SJCRH30 (cell line): ENCODE results near the gene TSC2. TPM values are rescaled to one million over a fixed set of nuclear protein-coding genes. Genes with fewer than 3 reads are reported as not detected.

ENCODE experiments used
- DNase-seq, 2 experiments: peaks; one replicate each; pipeline ENCODE4 v3.0.0-alpha.2; 2015 to 2020
- H3K27ac ChIP-seq: fragments of 250-450 bp; sonication (Bioruptor Pico); 2 replicates; pipeline ENCODE4 v1.5.1; 2020; ENCODE audit warnings: mild to moderate bottlenecking, moderate library complexity
- H3K27me3 ChIP-seq: fragments of 250-450 bp; sonication (Bioruptor Pico); 2 replicates; pipeline ENCODE4 v1.5.1; 2020; ENCODE audit warnings: mild to moderate bottlenecking, moderate library complexity
- H3K36me3 ChIP-seq: fragments of 250-450 bp; sonication (Bioruptor Pico); 2 replicates; pipeline ENCODE4 v1.5.1; 2020; ENCODE audit warnings: mild to moderate bottlenecking, moderate library complexity
- H3K4me1 ChIP-seq: fragments of 250-450 bp; sonication (Bioruptor Pico); 2 replicates; pipeline ENCODE4 v1.5.1; 2020; ENCODE audit warnings: mild to moderate bottlenecking, moderate library complexity
- H3K4me3 ChIP-seq: fragments of 250-450 bp; sonication (Bioruptor Pico); 2 replicates; pipeline ENCODE4 v1.5.1; 2020; ENCODE audit warnings: mild to moderate bottlenecking, moderate library complexity
- H3K9me3 ChIP-seq: fragments of 250-450 bp; sonication (Bioruptor Pico); replicated peaks from 2 replicates; pipeline ENCODE4 v1.5.1; 2020; ENCODE audit warnings: mild to moderate bottlenecking, moderate library complexity
- total RNA-seq: library from RNA; depleted of rRNA; stranded (reverse); fragments of >200 nt; shearing (Covaris generic); gene quantifications from 2 replicates; pipeline ENCODE4 v1.2.3, GENCODE V29; 2014

TSC2 gene
- total RNA-seq, 1 experiment from 2014 or later = 37.1 TPM

DNA sequence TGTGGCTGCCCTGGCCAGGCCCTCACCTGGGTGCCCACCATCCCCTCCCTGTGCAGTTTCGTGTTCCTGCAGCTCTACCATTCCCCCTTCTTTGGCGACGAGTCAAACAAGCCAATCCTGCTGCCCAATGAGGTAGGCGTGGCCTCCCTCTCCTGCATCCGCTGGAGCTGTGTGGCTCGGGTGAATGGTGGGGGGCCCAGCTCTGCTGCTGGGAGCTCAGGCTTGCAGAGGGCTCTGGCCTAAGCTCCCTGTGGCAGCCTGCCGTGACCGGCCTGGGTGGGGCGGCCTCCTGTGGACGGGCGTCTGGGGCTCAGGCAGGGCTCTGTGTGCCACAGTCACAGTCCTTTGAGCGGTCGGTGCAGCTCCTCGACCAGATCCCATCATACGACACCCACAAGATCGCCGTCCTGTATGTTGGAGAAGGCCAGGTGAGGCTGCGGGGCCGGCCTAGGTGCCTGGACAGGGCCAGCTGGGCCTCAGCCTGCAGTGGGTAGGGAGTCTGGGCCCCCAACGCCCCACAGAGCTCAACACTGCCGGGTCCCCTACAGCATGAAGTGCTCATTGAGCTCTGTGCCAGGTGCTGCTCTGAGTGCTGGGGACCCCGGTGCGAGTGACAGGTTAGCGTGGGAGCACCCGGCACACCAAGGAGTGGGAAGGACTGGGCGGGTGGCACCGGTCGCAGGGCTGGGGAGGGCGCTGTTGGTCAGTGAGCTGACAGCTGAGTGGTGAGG, 37.3 kb downstream of the TSC2 start:
- no peak for DNase-seq
- Histone ChIP-seq H3K4me3 (no peak overlapping the region), H3K4me1 (no peaks in the 10 kb centered on the region), H3K27ac (no peak overlapping the region), H3K27me3 (no peaks in the 10 kb centered on the region), H3K9me3 (no peaks in the 10 kb centered on the region), H3K36me3 (peaks cover 18% of the 10 kb centered on the region)

DNA sequence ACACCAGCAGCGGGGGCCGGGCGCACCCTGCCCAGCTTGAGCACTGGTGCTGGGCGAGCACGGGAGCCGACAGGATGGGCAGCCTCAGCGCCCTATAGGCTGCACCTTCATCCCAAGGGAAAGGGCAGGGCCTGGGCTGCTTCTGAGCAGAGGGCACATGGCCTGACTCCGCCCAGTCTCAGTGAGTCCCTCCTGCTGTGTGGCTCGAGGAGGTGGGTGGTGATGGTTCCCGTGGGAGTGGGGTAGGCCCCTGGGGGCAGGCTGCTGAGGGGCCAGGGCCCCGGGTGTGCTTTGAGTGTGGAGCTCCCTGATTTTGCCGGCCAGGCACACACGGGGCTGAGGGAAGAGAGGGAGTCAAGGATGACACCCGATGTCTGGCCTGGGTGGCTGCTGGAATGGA, 37.9 kb downstream of the TSC2 start:
- peaks cover 24% of the 10 kb centered on the region for H3K36me3 ChIP-seq
- no peaks in the 10 kb centered on the region for H3K4me1 ChIP-seq
- no peak for DNase-seq
- H3K27ac ChIP-seq = no peak overlapping the region
- no peaks in the 10 kb centered on the region for H3K27me3 ChIP-seq
- no peaks in the 10 kb centered on the region for H3K9me3 ChIP-seq
- H3K4me3 ChIP-seq = no peak overlapping the region

DNA sequence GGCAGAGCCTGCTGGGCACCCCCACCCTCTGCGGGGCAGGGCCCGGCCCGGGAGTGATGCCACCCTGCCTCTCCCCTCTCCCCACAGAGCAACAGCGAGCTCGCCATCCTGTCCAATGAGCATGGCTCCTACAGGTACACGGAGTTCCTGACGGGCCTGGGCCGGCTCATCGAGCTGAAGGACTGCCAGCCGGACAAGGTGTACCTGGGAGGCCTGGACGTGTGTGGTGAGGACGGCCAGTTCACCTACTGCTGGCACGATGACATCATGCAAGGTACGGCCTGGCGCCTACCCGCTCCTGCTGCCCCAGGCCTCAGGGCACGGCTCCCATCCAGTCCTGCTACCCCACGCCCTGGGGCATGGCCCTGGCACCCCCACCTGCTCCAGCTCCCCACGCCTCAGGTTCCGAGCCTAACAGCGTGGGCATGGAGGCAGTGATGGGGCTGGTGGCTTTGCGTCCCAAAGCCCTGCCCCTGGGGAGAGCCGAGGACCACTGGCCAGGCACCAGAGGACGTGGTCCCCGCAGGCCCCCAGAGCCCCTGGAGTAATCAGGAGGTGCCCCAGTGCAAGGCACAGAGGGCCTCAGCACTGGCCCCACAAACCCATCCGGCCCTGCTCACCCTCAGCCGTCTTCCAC, 38.4 kb downstream of the TSC2 start:
- Histone ChIP-seq H3K27me3 (no peaks in the 10 kb centered on the region), H3K27ac (no peak overlapping the region), H3K4me3 (no peak overlapping the region), H3K4me1 (no peaks in the 10 kb centered on the region), H3K9me3 (no peaks in the 10 kb centered on the region), H3K36me3 (peaks cover 24% of the 10 kb centered on the region)
- no peak for DNase-seq

DNA sequence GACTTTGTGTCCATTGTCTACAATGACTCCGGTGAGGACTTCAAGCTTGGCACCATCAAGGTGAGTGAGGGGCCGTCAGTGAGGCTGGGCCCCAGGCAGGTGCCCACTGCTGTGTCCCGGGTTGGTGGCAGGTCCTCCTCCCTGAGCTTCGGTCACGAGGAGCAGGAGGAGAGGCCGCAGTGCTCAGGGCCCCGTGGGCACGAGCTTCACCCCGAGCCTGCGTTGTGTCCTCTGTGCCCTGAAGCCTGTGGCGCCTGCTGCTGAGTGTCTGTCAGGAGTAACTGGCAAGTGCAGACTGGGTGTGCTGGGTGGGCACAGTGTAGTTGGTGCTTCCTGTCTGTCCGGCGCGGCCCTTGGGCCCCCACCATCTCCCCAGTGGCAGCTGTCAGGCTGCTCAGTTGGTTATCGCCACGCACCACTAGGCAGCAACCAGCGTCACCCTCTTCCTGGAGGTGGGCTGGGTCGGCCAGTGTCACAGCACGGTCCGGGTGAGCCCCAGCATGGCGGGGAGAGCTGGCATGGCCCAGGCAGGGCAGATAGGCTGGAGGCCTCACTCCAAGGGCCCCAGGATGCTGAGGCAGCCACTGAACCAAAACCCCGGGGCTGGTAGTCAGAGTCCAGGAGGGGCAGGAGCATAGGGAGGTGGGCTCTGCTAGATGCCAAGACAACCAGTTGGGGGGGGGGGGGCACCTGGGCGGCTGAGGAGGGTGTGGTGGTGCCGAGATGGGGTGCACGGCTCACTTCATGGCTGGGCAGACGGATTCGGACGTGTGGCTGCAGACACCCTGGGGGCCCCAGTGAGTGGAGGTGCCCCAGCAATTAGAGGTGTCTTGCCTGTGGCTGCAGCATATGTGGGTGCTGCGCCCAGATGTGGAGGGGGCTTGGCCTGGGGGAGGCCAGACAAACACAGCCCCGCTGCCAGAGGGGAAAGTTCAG, 39.3 kb downstream of the TSC2 start:
- DNase-seq = no peak
- H3K36me3 ChIP-seq = peaks cover 28% of the 10 kb centered on the region
- no peaks in the 10 kb centered on the region for H3K4me1 ChIP-seq
- no peak overlapping the region for H3K4me3 ChIP-seq
- no peak overlapping the region for H3K27ac ChIP-seq
- H3K9me3 ChIP-seq = no peaks in the 10 kb centered on the region
- H3K27me3 ChIP-seq = no peaks in the 10 kb centered on the region

DNA sequence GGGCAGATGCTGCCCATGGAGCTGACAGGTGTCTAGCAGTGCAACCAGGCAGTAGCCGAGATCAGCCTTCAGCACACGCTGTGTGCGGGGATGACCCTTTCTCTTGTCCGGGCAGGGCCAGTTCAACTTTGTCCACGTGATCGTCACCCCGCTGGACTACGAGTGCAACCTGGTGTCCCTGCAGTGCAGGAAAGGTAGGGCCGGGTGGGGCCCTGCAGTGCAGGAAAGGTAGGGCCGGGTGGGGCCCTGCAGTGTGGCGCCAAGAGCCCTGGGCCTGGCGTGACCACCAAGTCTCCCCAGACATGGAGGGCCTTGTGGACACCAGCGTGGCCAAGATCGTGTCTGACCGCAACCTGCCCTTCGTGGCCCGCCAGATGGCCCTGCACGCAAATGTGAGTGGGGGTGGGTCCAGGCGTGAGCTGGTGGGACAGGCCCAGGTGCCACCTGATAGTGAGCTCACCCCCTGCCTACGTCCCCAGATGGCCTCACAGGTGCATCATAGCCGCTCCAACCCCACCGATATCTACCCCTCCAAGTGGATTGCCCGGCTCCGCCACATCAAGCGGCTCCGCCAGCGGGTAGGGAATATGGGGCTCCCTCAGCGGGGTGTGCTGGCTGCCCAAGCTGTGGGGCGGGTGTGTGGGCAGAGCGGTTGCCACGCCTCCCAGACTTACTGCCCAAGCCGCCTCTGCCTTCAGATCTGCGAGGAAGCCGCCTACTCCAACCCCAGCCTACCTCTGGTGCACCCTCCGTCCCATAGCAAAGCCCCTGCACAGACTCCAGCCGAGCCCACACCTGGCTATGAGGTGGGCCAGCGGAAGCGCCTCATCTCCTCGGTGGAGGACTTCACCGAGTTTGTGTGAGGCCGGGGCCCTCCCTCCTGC, 40.2 kb downstream of the TSC2 start:
- Histone ChIP-seq H3K36me3 (peaks cover 34% of the 10 kb centered on the region), H3K4me1 (no peaks in the 10 kb centered on the region), H3K9me3 (no peaks in the 10 kb centered on the region), H3K27me3 (no peaks in the 10 kb centered on the region), H3K4me3 (no peak overlapping the region), H3K27ac (no peak overlapping the region)
- DNase-seq = no peak

DNA sequence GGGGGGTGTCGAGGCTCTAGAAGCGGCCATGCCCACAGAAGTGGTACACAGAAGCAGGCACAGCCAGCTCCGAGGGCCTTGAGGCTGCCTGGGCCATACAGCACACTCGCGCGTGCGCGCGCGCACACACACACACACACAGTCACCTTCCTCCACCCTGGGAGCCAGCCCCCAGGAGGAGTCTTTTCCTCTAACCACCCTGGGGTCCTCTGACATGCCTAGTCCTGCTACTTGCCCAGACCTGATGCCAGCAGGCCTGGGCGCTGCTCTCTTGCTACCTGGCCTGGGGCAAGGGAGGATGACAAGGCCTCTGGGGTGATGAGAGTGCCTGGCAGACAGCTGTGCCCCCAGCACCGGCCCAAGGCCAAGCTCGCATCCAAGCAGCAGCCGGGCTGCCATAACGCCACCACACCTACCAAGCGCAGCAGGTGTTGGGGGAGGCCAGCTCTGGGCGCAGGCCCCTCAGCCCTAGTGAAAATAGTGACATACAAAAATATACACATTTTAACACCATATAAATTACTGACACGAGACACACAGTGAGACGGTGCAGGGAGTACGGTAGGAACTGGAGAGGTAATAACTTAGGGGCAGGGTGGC, 41.1 kb downstream of the TSC2 start:
- H3K36me3 ChIP-seq = peaks cover 34% of the 10 kb centered on the region
- no peaks in the 10 kb centered on the region for H3K27me3 ChIP-seq
- DNase-seq = no peak

DNA sequence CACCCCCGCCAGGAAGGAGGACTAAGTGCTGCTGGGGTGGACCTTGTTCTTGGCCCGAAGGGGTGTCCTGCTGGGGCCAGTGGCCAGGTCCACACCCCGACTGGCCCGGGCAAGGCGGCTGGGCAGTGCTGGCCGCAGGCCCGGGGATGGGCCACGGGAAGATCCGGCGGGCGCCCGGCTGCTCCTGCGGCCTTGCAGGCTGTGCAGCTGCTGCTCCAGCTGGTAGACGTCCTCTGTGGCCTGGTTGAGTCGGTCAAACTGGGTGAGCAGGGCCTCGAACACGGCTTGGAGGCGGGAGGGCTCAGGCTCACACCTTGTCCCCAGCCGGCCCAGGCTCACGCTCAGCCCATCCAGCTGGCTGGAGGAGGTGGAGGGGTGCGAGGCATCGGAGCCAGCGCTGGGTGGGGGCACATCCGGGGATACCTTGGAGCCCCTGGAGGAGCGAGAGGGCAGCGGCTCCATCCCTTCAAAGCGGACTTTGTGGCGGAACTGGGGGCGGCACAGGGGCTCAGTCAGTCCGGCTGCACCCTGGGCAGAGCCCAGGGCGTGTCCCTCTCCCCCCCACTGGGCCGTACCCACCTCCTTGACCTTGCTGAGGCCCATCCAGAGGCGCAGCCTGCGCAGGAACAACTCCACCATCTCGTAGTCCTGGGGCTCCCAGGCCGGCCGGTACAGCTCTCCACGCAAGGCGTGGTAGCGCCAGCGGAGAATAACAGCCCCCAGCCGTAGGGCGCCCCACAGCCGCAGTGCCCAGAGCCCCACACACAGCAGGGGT, 42.1 kb downstream of the TSC2 start:
- Histone ChIP-seq H3K4me1 (no peaks in the 10 kb centered on the region), H3K27me3 (no peaks in the 10 kb centered on the region), H3K9me3 (no peaks in the 10 kb centered on the region), H3K27ac (no peak overlapping the region), H3K4me3 (no peak overlapping the region), H3K36me3 (peaks cover 34% of the 10 kb centered on the region)
- no peak for DNase-seq

More for the DNA sequence above, 41.1 kb downstream of the TSC2 start:
- Histone ChIP-seq H3K9me3 (no peaks in the 10 kb centered on the region), H3K4me1 (no peaks in the 10 kb centered on the region), H3K4me3 (no peak overlapping the region), H3K27ac (no peak overlapping the region)

DNA sequence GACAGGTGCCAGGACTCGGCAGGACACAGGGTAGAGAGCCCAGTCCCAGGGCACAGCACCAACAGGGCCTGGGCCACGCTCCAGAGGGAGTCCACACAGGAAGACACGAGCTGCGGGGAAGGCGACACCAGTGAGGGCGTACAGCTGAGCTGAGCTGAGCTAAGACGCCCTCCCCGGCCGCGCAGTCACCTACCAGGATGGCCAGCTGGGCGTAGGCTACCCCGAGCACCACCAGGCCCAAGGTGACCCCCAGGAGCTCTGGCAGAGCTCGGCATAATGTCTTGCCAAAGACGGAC, 42.6 kb downstream of the TSC2 start:
- H3K9me3 ChIP-seq = no peaks in the 10 kb centered on the region
- H3K27ac ChIP-seq = no peak overlapping the region
- H3K4me3 ChIP-seq = no peak overlapping the region
- H3K27me3 ChIP-seq = no peaks in the 10 kb centered on the region
- DNase-seq = no peak
- H3K36me3 ChIP-seq = peaks cover 31% of the 10 kb centered on the region; the same call in 1 of the 2 replicates
- H3K4me1 ChIP-seq = no peaks in the 10 kb centered on the region

DNA sequence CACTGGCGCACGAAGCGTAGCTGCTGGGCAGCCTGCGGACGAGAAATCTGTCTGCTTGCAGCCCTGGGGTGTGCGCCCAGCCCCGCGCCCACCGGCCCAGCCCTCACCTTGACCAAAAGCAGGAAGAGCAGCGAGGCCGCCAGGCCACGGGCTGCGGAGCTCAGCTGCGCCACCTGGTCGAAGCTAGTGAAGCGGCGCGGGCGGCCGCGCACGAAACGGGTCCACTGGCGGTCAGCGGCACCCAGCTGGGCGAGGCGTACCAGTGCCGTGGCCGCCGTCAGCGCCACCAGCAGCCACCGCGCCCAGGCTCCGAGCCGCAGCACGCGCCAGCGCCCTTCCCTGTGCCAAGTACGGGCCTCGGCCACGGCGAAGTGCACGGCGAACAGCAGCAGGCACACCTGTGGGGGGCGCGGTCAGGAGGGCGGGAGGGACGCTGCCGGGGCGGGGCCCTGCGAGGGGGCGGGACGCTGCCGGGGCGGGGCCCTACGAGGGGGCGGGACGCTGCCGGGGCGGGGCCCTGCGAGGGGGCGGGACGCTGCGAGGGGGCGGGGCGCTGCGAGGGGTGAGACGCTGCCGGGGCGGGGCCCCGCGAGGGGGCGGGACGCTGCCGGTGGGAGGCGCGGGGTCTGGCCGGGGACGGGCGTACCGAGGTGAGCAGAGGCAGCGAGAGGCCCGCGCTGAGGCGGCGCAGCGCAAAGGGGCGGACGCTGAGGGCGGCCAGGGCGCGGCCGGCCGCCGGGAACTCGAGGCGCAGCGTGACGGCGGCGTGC, 43.2 kb downstream of the TSC2 start:
- Histone ChIP-seq H3K27ac (no peak overlapping the region), H3K9me3 (no peaks in the 10 kb centered on the region), H3K36me3 (peaks cover 34% of the 10 kb centered on the region), H3K4me1 (no peaks in the 10 kb centered on the region), H3K4me3 (no peak overlapping the region), H3K27me3 (no peaks in the 10 kb centered on the region)
- no peak for DNase-seq

DNA sequence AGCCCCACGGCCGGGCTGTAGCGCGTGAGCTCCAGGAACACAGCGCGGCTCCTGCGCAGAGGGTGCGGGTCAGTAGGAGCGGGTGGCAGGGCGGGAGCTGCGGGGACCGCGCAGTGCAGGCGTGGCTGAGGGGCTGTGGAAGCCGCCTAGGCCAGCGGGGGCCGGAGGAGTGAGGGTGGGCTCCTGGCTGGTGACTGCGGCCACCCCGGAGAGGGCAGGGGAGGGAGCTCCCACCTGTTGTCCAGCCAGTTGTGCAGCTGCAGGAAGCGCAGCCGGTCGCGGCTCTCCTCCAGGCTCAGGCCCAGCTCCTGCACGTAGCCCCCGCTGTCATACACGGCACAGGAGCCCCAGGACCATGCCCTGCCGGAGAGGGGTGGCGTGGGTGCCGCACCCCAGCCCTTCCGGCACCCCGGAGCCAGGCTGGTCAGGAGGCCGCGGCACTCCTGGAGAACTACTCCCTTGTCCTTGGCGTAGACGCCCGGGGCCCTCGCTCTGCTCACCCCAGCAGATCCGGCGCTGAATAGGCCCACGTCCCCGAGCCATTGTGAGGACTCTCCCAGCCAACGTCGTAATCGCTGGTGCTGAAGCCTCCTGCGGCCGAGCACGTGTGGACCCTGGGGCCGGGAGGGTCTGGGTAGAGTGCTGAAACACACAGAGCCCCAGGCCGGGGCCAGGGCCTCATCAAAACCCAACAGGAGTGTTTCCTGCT, 43.9 kb downstream of the TSC2 start:
- Histone ChIP-seq H3K4me3 (no peak overlapping the region), H3K27me3 (no peaks in the 10 kb centered on the region), H3K4me1 (no peaks in the 10 kb centered on the region), H3K9me3 (no peaks in the 10 kb centered on the region), H3K36me3 (peaks cover 34% of the 10 kb centered on the region), H3K27ac (no peak overlapping the region)
- no peak for DNase-seq

DNA sequence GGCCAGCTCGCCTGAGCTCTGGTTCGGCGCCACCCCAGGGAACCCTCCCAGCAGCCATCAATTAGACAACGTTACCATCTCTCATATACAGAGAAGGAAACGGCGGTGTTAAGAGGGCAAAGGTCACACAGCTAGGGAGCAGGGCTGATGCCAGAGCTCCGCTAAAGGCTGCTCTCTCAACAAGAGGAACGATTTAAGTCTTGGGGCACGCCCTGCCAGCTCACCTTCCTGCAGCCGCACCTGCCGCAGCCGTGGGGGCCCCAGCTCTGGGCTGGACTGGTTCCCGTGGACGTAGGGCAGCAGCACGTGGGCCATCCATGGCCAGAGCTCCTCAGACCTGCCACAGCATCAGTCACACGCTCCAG, 44.5 kb downstream of the TSC2 start:
- Histone ChIP-seq H3K27me3 (no peaks in the 10 kb centered on the region), H3K36me3 (peaks cover 34% of the 10 kb centered on the region), H3K4me1 (no peaks in the 10 kb centered on the region), H3K4me3 (no peak overlapping the region), H3K27ac (no peak overlapping the region), H3K9me3 (no peaks in the 10 kb centered on the region)
- no peak for DNase-seq

DNA sequence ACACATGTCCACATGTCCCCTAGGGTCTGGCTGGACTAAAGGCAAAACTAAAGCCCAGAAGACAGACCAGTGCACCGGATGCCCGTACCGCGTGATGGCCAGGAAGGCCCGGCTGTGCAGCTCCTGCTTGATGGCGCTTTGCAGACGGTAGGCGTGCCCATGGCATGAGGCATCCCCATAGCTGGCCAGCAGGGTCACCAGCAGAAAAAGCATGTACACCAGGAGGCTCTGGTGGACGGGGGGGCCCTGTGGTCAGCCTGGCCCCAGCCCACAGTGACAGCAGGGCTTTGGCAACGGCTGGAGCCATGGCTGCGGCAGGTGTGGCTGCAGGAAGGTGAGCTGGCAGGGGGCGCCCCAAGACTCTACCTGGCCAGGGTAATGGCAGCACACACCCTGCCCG, 45.1 kb downstream of the TSC2 start:
- H3K36me3 ChIP-seq = peaks cover 29% of the 10 kb centered on the region
- DNase-seq = no peak
- no peaks in the 10 kb centered on the region for H3K4me1 ChIP-seq
- no peak overlapping the region for H3K4me3 ChIP-seq
- no peaks in the 10 kb centered on the region for H3K27me3 ChIP-seq
- no peak overlapping the region for H3K27ac ChIP-seq
- no peaks in the 10 kb centered on the region for H3K9me3 ChIP-seq

DNA sequence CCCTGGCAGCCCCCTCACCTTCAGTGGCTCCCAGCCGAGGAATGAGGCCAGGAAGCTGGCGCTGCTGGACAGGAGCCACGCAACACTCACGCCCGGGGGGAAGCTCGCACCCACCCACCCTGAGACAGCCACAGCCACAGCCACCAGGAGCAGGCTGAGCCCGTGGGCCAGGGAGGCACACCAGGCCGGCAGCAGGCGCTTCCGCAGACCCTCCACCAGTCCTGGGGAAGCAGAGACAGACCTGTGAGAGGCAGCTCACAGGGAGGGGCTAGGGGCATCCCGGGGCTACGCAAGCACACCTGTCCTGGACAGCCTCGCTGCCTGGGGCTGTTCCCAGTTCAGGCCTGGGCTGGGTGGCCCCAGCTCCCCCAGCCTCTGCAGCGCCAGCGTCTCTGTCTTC, 46.0 kb downstream of the TSC2 start:
- Histone ChIP-seq H3K4me1 (no peaks in the 10 kb centered on the region), H3K27me3 (no peaks in the 10 kb centered on the region), H3K36me3 (peaks cover 21% of the 10 kb centered on the region), H3K4me3 (no peak overlapping the region), H3K27ac (no peak overlapping the region), H3K9me3 (no peaks in the 10 kb centered on the region)
- no peak for DNase-seq
